Jurkat, Clone E6-1 (cell line): ENCODE data around the gene RBM14.
"Not testable (repeated sequence)": the region's sequence is repeated elsewhere in the genome, so short reads cannot be mapped to it uniquely, and the experiment has no call there.

Source experiments
- DNase-seq: peaks from one replicate; pipeline ENCODE4 v3.0.0-alpha.2; 2011; ENCODE audit warnings: low read depth, low spot score
- H3K4me3 ChIP-seq: 2 replicates; pipeline ENCODE4 v1.5.1; 2011; ENCODE audit warnings: mild to moderate bottlenecking, low read length, control low read depth, moderate library complexity

The RBM14 gene

DNA sequence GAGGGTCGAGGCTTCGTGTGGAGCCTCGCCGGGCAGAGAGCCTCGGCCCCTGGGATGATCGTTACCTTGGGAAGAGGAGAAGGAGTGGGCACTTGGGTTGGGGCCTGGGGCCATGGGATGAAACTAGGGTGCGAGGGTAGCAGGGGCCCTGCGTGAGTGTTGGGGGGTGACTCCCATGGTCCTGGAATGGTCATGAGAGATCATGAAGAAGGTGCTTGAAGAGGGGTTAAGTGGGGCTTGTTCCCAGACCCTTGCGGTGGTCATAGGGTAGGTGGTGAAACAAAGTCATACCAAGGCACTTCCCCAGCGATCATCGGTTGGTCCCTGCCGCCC lies 23.2 kb upstream of the RBM14 start:
- peak overlapping the region; percentile 89 for H3K4me3 ChIP-seq
- DNase-seq, result no peak

DNA sequence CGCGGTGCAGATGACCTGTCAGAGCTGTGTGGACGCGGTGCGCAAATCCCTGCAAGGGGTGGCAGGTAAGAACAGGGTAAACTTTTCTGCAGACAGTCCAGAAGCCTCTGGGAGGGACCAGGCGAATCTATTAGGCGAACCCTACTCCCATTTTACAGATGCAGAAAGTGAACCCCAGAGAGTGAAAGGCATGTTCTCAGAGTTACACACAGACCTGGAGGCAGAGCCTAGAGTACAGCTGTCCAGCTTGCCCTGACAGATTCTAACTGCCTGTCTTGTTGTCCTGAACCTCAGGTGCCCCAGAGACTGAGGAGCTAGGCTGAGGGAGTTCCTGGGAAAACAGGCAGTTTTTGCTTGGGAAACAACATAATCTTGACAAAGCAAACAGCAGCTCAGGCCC lies 22.8 kb upstream of the RBM14 start:
- H3K4me3 ChIP-seq, result peak overlapping the region; percentile 89

DNA sequence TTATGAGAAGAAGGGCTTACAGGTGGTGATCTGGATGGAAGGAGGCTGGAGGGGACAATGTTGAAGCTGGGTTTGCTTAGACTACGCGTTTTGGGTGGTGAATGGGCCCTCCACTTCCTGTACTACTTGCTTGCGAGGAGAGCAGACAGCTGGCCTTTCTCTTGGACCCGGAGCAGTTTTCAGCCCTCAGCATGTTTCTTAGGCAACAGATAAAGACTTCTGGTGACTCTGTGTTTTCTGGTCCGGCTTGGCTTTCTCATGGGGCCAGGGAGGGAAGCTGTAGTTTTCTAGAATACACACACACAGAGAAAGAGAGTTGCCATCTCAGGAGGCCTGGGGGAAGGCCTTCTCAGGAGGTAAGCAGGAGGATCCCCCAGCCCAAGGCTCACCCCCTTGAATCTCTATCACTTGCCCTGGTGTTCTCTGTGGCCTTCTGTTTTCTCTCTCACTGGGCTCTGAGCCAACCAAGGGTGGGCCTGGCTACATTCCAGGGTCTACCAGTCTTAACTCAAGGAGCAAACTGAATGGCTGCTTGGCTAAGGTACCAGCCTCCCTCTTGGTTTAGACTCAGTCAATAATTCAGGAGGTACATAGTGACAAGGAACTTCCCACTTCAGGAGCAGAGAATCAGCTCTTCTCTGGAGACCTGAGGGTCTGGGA lies 21.1 kb upstream of the RBM14 start:
- DNase-seq, result no peak
- H3K4me3 ChIP-seq, result peak overlapping the region; percentile 13

More for the DNA sequence above, 22.8 kb upstream of the RBM14 start:
- no peak for DNase-seq

GRCh38 chr11:66598993-66599392 lies 17.4 kb upstream of the RBM14 start:
- DNase-seq, result no peak
- H3K4me3 ChIP-seq, result no peak overlapping the region

DNA sequence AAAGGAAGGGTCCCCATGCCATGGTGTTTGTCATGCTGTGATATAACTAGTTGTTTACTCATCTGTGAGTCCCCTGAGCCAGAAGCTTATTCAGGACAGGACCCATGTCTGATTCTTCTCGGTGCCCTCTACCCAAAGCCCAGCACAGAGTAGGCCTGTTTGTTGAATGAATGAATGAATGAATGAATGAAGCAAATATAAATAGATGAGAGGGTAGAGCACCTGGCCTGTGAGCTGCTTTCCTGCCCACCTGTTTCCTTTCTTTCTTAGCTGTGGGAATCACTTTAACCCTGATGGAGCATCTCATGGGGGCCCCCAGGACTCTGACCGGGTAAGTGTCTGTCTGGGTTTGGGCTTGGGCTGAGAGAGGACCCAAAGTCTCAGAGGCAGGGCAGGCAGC lies 16.2 kb upstream of the RBM14 start:
- no peak overlapping the region for H3K4me3 ChIP-seq
- DNase-seq, result no peak

DNA sequence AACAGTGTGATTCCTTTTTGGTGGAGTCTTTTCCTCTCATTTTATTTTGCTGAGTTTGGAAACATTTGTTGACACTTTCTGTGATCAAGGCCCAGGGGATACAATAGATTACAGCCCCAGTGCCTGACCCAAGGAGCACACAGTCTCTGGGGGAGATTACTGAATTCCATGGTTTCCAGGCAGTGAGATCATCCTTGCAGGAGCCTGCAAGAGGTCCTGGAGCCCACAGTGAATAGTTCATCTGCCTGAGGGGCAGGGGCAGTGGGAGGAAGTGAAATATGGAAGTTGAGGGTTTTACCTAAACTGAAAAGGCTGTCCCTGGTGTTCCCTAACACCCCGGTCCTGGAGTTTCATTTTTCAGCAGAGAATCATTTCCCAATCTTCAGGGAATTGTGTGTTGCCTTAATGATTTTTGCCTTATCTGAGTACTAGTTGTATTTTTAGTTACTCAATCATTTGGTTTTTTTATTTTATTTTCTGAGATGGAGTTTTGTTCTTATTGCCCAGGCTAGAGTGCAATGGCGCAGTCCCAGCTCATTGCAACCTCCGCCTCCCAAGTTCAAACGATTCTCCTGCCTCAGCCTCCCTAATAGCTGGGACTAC lies 15.7 kb upstream of the RBM14 start:
- no peak overlapping the region for H3K4me3 ChIP-seq
- DNase-seq, result no peak

GRCh38 chr11:66603072-66603471 lies 13.4 kb upstream of the RBM14 start:
- DNase-seq, result no peak
- H3K4me3 ChIP-seq, result no peak overlapping the region

- no peak overlapping the region for H3K4me3 ChIP-seq
- no peak for DNase-seq
These were observed 12.3 kb upstream of the RBM14 start for GRCh38 chr11:66604155-66604554.

DNA sequence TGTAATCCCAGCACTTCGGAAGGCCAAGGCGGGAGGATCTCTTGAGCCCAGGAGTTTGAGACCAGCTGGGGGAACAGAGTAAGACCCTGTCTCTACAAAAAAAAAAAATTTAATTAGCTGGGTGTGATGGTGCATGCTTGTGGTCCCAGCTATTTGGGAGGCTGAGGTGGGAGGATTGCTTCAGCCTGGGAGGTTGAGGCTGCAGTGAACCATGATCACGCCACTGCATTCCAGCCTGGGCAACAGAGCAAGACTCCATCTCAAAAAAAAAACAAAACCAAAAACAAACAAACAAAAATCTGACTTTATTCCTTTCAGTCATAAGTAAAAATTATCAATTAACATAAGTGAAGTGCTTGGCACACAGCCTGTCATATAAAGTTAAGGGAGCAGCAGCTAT lies 9.8 kb upstream of the RBM14 start:
- not testable (repeated sequence) for DNase-seq, H3K4me3 ChIP-seq

DNA sequence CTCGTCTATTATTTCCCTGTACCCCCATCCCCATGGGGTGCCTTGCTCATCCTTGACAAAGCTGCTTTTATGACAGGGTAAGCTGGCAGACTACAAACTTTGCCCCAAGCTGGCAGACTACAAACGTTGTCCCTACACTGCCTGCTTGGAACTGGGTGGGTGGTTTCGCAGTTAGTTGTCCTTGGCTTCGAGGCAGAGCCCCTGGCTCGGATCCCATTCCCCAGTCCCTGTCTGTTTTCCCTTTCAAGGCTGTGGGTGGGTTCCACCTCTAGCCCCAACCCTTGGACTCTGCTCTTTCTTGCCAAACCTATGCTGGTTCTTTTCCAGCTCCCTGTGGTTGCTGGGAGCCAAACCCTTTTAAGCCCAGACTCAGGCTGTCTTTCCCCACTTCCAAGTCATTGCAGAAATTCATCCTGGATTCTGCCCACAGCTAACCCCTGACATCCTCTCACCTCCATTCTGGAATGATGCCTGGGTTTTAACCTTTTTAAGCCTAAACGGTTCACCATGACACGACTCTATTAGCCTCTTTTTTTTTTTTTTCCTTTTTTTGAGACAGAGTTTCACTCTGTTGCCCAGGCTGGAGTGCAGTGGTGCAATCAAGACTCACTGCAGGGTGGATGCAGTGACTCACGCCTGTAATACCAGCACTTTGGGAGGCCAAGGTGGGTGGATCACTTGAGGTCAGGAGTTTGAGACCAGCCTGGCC lies 9.2 kb upstream of the RBM14 start:
- H3K4me3 ChIP-seq, result no peak overlapping the region
- no peak for DNase-seq

GRCh38 chr11:66609721-66610617 lies 6.5 kb upstream of the RBM14 start:
- no peak overlapping the region for H3K4me3 ChIP-seq
- no peak for DNase-seq

GRCh38 chr11:66612458-66612857 lies 4.0 kb upstream of the RBM14 start:
- no peak overlapping the region for H3K4me3 ChIP-seq
- DNase-seq, result no peak

- no peak overlapping the region for H3K4me3 ChIP-seq
- DNase-seq, result no peak
These were observed 2.4 kb upstream of the RBM14 start for GRCh38 chr11:66614073-66614472.

- DNase-seq, result no peak
- H3K4me3 ChIP-seq, result peak overlapping the region; percentile 75
These were observed 865 bp downstream of the RBM14 start for GRCh38 chr11:66617155-66617834.

DNA sequence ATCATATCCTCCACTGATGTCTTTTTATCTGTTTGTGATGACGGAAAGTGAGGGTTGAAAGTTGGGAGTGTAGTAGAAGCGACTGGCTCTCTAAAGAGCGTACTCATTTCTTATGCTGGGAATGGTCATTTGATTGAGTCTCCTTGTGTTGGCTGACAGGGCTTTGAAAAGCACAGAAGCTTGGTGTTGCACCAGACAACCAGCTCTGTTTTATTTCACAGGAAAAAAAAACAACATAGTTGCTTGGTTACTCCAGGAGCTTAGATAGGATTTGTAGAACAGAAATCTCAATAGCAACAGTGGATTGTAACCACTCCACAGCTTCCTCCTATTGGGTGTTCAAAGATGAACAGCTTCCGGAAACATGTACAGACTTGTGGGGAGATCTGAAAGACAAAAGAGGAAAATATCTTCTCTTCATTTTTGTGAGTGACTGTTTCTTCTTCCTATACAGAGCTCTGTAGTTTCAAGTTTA lies 2.7 kb downstream of the RBM14 start:
- no peak for DNase-seq
- H3K4me3 ChIP-seq, result no peak overlapping the region

GRCh38 chr11:66624450-66624849 lies 8.0 kb downstream of the RBM14 start:
- no peak overlapping the region for H3K4me3 ChIP-seq
- no peak for DNase-seq

- DNase-seq, result no peak
- no peak overlapping the region for H3K4me3 ChIP-seq
These were observed 8.8 kb downstream of the RBM14 start for GRCh38 chr11:66625041-66625751.

DNA sequence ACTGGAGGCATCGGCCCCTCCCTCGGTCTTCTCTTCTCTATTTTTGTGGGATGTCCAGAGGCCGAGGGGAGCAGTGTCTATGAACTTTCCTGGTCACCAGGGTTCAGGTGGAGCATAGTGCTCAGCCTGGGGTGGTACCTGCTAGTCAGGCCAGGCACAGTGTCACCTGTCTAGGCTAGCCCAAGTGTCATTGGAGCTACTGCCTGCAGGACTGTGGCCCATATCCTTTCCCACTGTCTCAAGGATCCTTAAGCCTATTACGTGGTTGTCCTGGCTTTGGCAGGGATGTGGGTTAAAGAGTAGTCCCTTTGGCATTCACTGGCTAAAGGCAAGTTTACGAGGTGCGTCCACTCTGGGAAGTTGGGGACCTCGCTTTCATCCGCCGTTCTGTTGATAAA lies 9.3 kb downstream of the RBM14 start:
- H3K4me3 ChIP-seq, result no peak overlapping the region
- DNase-seq, result no peak

DNA sequence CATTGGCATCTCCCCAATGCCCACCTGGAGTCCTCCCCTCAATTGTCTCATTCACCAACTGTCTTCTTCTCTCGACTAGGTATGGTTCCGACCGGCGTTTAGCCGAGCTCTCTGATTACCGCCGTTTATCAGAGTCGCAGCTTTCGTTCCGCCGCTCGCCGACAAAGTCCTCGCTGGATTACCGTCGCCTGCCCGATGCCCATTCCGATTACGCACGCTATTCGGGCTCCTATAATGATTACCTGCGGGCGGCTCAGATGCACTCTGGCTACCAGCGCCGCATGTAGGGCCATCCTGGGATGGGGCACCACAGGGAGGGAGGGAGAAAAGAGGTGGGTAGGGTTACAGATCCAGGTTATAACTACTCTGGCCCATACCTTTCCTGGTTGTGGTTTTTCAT lies 10.0 kb downstream of the RBM14 start:
- no peak for DNase-seq
- no peak overlapping the region for H3K4me3 ChIP-seq
